Endodermal cell (in vitro differentiated cells): ENCODE results near the gene IQCH. TPM values are rescaled to one million over a fixed set of nuclear protein-coding genes. Genes with fewer than 3 reads are reported as not detected.

Experiments used
- DNase-seq: peaks from one replicate; pipeline ENCODE4 v3.0.0-alpha.2; 2017
- H3K27ac ChIP-seq: 2 replicates; pipeline ENCODE4 v1.5.1; 2013; ENCODE audit warnings: mild to moderate bottlenecking, low read depth, low read length, moderate library complexity
- H3K27me3 ChIP-seq: 2 replicates; pipeline ENCODE4 v1.6.1; 2013; ENCODE audit warnings: mild to moderate bottlenecking, low read length, moderate library complexity; ENCODE audit not compliant: insufficient read depth, control insufficient read depth, poor library complexity, severe bottlenecking
- H3K36me3 ChIP-seq: 2 replicates; pipeline ENCODE4 v1.7.0; 2013; ENCODE audit warnings: mild to moderate bottlenecking, low read length, moderate library complexity; ENCODE audit not compliant: control insufficient read depth, insufficient read depth
- H3K4me1 ChIP-seq: one replicate; pipeline ENCODE4 v1.7.0; 2013; ENCODE audit warnings: low read length; ENCODE audit not compliant: control insufficient read depth, insufficient read depth
- H3K4me3 ChIP-seq: 2 replicates; pipeline ENCODE4 v1.5.1; 2013; ENCODE audit warnings: mild to moderate bottlenecking, low read length, moderate library complexity
- H3K9ac ChIP-seq: 2 replicates; pipeline ENCODE4 v1.6.1; 2013; ENCODE audit warnings: mild to moderate bottlenecking, low read length, moderate library complexity; ENCODE audit not compliant: poor library complexity, severe bottlenecking; ENCODE audit errors: extremely low read depth
- H3K9me3 ChIP-seq: 2 replicates; pipeline ENCODE4 v1.6.1; 2013; ENCODE audit warnings: mild to moderate bottlenecking, low read length, moderate library complexity; ENCODE audit not compliant: control insufficient read depth
- H3K27ac Mint-ChIP-seq: 2 replicates; pipeline ENCODE4 v1.8.0; 2020; ENCODE audit warnings: mixed read lengths
- H3K27me3 Mint-ChIP-seq: 2 replicates; pipeline ENCODE4 v1.8.0; 2021; ENCODE audit warnings: mild to moderate bottlenecking, mixed read lengths; ENCODE audit not compliant: insufficient read depth
- H3K36me3 Mint-ChIP-seq: 2 replicates; pipeline ENCODE4 v1.8.0; 2020; ENCODE audit warnings: low read depth, mixed read lengths
- H3K4me1 Mint-ChIP-seq: 2 replicates; pipeline ENCODE4 v1.8.0; 2020; ENCODE audit warnings: mixed read lengths
- H3K4me3 Mint-ChIP-seq: 2 replicates; pipeline ENCODE4 v1.8.0; 2020; ENCODE audit warnings: mild to moderate bottlenecking, moderate library complexity, mixed read lengths
- H3K9me3 Mint-ChIP-seq: 2 replicates; pipeline ENCODE4 v1.8.0; 2020; ENCODE audit warnings: mild to moderate bottlenecking, mixed read lengths
- WGBS, 2 experiments: methylation state at CpG; one replicate each; pipeline versions ENCODE4 v1.1.5 to v1.1.7; 2013; ENCODE audit warnings: missing lambda C conversion rate in 2 of 2, mixed read lengths in 1 of 2; ENCODE audit not compliant: insufficient coverage in 1 of 2, insufficient read length in 1 of 2; 5-methylcytosine and 5-hydroxymethylcytosine counted together
- total RNA-seq, 2 donors: library from RNA; stranded (reverse); fragmentation: NEBNext Ultra II Directional in 1 of 2; extraction: Animal tissue kit (Norgen Biotek cat#: 25700) in 1 of 2; gene quantifications; 2 replicates in 1 of 2; 3 replicates in 1 of 2; pipeline ENCODE4 v1.2.1, GENCODE V29; 2021
- TF ChIP-seq, protein P1 (sequence below): fragments of 200-600 bp; sonication (generic); conservative IDR thresholded peaks from 2 replicates; pipeline ENCODE4 v1.5.0; 2021; ENCODE audit warnings: antibody characterized with exemption, mild to moderate bottlenecking

IQCH gene
- total RNA-seq, 2 donors from 2014 or later: 6.2 to 12.8 TPM

DNA sequence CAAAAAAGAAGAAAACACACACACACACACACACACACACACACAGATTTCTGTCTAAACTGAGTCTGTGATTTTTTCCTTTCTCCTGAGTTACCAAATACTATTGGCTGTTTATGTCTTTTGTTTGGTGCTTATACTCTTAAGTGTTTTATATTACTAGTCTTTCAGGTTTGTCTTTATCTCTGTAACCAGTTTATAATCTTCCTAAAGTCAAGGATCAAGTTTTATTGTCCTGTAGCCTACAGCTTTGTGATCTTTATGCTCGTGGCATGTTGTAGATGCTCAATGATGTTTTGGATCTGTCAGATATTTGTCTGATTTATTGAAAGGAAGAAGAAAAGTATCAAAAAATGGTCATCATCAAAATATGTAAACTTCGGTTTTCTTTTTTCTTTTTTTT is 292.5 kb downstream of the IQCH start:
- no peak overlapping the region for H3K27ac Mint-ChIP-seq
- Histone ChIP-seq H3K9me3 (no peaks in the 10 kb centered on the region), H3K36me3 (peaks cover 6% of the 10 kb centered on the region), H3K4me3 (no peak overlapping the region), H3K27me3 (no peaks in the 10 kb centered on the region), H3K9ac (no peak overlapping the region), H3K27ac (no peak overlapping the region), H3K4me1 (peaks cover 8% of the 10 kb centered on the region)
- H3K4me3 Mint-ChIP-seq: no peak overlapping the region
- H3K4me1 Mint-ChIP-seq: peaks cover 37% of the 10 kb centered on the region
- H3K9me3 Mint-ChIP-seq: no peaks in the 10 kb centered on the region
- TF ChIP-seq, protein P1, sequence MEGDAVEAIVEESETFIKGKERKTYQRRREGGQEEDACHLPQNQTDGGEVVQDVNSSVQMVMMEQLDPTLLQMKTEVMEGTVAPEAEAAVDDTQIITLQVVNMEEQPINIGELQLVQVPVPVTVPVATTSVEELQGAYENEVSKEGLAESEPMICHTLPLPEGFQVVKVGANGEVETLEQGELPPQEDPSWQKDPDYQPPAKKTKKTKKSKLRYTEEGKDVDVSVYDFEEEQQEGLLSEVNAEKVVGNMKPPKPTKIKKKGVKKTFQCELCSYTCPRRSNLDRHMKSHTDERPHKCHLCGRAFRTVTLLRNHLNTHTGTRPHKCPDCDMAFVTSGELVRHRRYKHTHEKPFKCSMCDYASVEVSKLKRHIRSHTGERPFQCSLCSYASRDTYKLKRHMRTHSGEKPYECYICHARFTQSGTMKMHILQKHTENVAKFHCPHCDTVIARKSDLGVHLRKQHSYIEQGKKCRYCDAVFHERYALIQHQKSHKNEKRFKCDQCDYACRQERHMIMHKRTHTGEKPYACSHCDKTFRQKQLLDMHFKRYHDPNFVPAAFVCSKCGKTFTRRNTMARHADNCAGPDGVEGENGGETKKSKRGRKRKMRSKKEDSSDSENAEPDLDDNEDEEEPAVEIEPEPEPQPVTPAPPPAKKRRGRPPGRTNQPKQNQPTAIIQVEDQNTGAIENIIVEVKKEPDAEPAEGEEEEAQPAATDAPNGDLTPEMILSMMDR: no peak
- DNase-seq: no peak
- no peaks in the 10 kb centered on the region for H3K27me3 Mint-ChIP-seq
- 100% methylated on average over 2 of the region's 2 CpGs; no CpG with 5 or more reads in 1 of the 2 experiments for WGBS, 2 experiments
- H3K36me3 Mint-ChIP-seq: peaks cover 13% of the 10 kb centered on the region

DNA sequence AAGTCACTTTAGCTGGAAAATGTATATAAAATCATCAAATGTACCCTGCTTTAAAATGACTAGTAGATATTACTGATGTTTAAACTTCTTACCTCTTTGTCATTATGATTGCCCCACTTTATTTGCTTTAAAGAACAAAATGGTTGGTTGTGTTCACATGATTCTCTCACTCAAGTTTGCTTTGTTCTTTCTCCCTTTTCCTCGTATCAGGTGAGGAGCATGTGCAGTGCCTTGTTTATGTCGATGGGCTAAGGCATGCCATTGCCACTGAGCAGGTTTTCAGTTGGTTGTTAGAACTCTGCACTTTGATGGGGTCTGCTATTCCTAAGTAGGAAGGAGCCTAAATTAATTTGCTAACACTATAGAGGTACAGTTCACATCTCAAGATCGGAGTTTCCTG is 293.2 kb downstream of the IQCH start:
- Histone ChIP-seq H3K36me3 (peaks cover 6% of the 10 kb centered on the region), H3K9me3 (no peaks in the 10 kb centered on the region), H3K27me3 (no peaks in the 10 kb centered on the region), H3K4me3 (no peak overlapping the region), H3K9ac (no peak overlapping the region), H3K4me1 (peaks cover 8% of the 10 kb centered on the region), H3K27ac (no peak overlapping the region)
- TF ChIP-seq, protein P1: no peak
- Mint-ChIP-seq H3K27me3 (no peaks in the 10 kb centered on the region), H3K9me3 (no peaks in the 10 kb centered on the region), H3K27ac (peak overlapping the region; percentile 10), H3K4me1 (peaks cover 37% of the 10 kb centered on the region), H3K4me3 (no peak overlapping the region), H3K36me3 (peaks cover 13% of the 10 kb centered on the region)
- DNase-seq: no peak
- WGBS, 2 experiments: 78 to 88% methylated on average over 1 to 3 of the region's 3 CpGs

DNA sequence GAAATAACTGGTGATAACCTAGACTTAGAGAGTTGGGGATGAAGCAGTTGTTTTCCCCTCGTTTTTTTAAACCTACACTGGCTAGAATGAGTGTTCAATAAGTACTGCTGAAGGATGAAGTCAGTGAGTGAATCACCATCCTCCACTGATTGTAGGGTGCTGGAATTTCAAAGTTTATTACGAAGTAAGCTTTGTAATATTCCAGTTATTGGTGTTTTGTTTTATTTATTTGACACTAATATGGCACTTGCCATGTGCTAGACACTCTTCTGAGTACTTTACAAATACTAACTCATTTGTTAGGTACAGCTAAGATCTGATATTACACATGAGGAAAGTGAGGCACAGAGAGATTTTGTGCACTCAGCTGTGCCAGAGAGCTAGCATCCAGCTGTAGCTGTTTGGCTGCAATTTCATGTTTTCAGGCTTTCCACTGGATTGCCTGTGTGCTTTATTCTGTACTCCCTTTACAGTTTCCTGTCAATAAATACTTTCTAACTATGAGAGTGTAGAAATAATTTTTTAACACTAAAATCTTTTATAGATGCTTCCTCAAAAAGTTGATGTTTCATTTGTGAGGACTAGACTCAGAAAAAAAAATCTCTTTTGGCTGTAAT is 293.8 kb downstream of the IQCH start:
- H3K4me1 Mint-ChIP-seq: peaks cover 35% of the 10 kb centered on the region
- no peak overlapping the region for H3K9ac ChIP-seq
- H3K36me3 ChIP-seq: peaks cover 6% of the 10 kb centered on the region
- TF ChIP-seq, protein P1: no peak
- H3K27me3 ChIP-seq: no peaks in the 10 kb centered on the region
- no peak overlapping the region for H3K27ac ChIP-seq
- H3K36me3 Mint-ChIP-seq: peaks cover 13% of the 10 kb centered on the region
- 83% methylated on average over 2 of the region's 2 CpGs; no CpG with 5 or more reads in 1 of the 2 experiments for WGBS, 2 experiments
- peak overlapping the region; percentile 55 for H3K4me3 ChIP-seq
- H3K4me3 Mint-ChIP-seq: no peak overlapping the region
- no peaks in the 10 kb centered on the region for H3K9me3 Mint-ChIP-seq
- peaks cover 6% of the 10 kb centered on the region for H3K4me1 ChIP-seq
- no peak for DNase-seq
- H3K9me3 ChIP-seq: no peaks in the 10 kb centered on the region
- no peaks in the 10 kb centered on the region for H3K27me3 Mint-ChIP-seq
- peak overlapping the region; percentile 10 for H3K27ac Mint-ChIP-seq
